SK-MEL-5 (cell line): ENCODE data around the gene DNAAF1. TPM values are rescaled to one million over a fixed set of nuclear protein-coding genes. Genes with fewer than 3 reads are reported as not detected.
"Not testable (repeated sequence)": the region's sequence is repeated elsewhere in the genome, so short reads cannot be mapped to it uniquely, and the experiment has no call there.

Experiments
- DNase-seq: peaks from one replicate; pipeline ENCODE4 v3.0.0-alpha.2; 2016; ENCODE audit warnings: low read depth, low spot score
- in situ Hi-C: cut with HindIII; loops from 2 replicates; pipeline ENCODE4 v1.10.0; 2016; ENCODE audit warnings: low sequenced_read_pairs, high pct_unique_total_duplicates, low pct_unique_long_range_greater_than_20kb
- total RNA-seq: library from RNA; depleted of rRNA; stranded (reverse); fragments of >200 nt; shearing (Covaris generic); gene quantifications from 2 replicates; pipeline ENCODE4 v1.2.3, GENCODE V29; 2014; rRNA removed

DNAAF1 gene
- total RNA-seq, 1 experiment from 2014 or later: 0.63 TPM

DNA sequence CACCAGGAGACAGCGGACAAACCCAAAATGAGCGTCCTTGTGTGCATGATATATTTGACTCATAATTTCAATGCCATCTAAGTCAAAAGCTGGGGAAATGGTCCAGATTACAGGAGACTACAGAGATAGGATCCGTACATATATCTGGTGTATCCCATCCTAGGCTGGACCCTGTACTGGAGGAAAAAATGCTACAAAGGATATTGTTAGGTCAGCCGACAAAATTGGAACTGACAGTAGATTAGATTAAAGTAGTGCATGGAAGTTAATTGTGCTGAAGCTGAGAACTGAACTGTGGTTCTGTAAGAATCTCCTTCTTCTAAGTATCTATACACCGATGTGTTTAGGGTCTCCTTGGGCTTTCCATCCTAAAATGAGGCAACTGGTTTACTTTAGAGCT is 70.4 kb downstream of the DNAAF1 start:
- DNase-seq: no peak
- in situ Hi-C loops: no loop called here

DNA sequence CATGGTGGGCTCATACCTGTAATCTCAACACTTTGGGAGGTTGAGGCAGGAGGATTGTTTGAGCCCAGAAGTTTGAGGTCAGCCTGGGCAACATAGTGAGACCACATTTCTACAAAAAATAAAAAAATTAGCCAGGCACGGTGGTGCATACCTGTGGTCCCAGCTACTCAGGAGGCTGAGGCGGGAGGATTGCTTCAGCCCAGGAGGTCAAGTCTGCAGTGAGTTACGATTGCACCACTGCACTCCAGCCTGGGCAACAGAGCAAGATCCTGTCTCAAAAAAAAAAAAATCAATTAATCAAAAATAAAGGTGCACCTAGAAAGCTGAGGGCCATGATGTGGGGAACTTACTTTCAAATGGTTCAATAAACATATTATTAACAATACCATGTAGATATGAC is 71.0 kb downstream of the DNAAF1 start:
- DNase-seq, in situ Hi-C loops: not testable (repeated sequence)

DNA sequence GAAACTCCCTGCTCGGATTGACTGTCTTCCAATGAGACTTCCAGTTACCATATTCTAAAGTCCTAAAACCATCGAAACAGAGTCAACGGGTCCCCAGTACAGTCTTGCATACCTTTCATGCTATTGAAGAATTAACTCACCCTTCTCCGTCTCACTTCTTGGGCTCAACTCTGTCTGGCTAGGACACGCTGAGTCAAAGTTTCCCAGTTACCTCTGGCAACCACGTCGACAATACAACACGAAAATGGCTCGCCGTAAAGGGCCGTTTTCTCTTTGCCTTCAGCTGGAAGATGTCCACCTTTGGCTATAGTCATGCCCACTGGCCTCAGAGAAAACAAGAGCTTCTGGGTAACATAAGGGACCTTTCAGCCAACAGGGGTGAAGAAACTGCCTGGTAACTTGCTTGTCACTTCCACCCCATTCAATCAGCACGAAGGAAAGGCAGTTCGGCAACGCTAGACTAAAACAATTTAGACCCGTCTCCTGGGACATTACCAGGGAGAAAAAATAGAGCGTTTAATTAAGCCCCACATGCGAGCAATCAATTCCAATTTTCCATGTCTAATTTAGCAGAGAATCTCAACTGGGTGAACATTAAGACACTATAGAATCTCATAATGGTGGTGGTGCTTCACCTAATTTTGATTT is 73.2 kb downstream of the DNAAF1 start:
- in situ Hi-C loops: no loop called here
- no peak for DNase-seq

DNA sequence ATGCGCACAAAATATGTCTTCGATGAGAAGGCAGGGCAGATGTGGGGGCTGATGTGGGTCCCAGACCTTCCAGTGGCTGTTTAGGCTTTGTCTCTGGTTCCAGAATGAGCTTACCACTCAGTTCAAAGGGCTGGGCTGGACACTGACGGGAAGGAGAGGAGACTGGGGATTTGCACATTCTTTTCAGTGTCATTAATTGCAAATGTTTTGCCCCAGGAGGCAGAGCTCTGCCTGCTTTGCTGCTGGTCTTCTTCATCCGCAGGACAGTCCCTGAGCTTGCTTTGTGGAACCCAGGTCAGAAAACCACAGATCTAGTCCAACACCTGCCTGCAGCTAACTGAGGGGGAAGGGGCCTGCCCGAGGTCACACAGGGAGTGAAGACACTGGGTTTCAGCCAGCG is 73.8 kb downstream of the DNAAF1 start:
- no peak for DNase-seq
- in situ Hi-C loops: no loop called here

DNA sequence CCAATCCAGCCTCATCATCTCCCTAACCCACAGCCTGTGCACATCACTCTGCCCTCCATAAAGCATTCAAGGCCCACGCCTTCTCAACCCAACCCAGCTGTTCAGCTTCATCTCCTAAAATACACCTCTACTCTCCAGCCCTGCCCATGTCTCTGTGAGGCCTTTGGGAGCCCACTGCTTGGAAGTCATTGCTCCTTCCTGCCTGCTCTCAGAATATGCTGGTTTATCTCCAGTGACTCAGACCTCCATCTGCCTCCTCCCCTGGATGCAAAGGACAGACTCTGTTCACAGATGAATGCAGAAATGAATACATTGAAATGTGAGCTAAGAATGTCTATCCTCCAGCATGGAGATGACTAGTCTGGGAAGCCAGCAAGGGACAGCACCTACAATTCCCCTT is 75.7 kb downstream of the DNAAF1 start:
- in situ Hi-C loops: no loop called here
- DNase-seq: no peak

DNA sequence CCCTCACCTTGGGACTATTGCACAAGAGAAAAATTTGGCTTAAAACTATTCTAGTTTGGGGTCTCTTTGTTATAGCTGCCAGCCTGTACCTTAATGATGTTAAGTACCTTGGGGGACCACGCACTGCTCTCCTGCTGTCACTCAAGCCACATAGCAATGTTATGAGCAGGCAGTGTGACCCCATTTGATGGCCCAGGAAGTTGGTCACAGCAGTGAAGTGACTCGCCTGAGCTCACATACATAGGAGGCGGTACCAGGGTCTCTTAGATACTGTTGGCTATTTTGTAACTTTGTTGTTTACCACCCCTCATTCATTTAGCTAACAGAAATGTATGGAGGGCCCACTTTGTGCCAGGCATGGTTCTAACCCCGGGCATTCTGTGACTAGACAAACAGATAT is 78.3 kb downstream of the DNAAF1 start:
- in situ Hi-C loops: no loop called here
- no peak for DNase-seq

DNA sequence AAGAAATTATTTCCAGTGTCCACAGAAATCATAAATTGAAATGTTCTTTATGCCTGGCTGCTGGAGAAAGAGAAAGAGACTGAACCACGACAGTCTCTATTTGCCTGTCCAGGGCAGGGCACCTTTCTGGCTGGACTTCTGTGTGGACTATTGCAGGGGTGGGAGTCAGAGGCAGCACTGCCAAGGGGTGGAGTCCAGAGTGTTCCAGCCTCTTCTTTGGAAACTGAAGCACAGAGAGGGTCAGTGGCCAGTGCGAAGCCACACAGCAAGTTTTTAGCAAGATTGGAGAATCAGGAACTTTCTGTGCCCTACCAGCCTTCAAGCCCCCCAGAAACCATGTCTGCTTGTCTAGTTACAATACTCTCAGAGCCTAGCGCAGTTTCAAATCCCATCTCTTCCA is 79.4 kb downstream of the DNAAF1 start:
- in situ Hi-C loops: no loop called here
- DNase-seq: no peak

DNA sequence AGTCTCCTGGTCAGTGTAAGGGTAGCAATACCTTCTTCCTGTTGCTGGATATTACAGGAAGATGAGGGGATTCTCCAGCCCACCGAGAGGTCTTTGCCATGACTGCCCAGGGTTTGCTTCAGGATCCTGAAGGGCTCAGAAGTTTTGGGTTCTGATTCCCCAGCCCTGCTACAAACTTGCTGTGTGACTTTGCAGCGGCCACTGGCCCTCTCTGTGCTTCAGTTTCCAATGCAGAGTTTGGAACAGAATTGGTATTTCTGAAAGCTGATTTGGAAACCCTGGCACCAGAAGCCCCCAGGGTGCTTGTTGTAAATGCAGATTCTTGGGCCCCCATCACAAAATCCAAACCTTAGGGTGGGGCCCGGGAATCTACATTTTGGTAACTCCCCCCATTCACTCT is 80.0 kb downstream of the DNAAF1 start:
- no peak for DNase-seq
- in situ Hi-C loops: no loop called here

DNA sequence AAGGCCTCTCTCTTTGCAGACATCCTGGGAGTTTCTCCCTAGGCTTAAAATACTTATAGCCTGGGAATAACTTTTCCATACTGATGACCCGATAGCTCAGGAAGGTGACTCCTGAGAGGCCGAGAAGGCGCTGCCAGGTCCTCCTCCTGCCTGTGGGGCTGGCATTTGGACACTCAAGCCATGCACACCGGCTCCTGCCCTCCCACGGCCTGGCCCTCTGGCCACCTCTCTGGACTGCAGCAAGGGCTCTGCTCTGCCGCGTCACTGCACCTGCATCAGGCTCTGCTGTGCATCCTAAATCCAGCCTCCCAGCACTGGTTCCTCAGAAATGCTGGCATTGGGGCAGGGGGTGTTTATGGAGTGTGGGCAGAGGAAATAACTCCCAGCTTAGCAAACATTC is 80.5 kb downstream of the DNAAF1 start:
- in situ Hi-C loops: no loop called here
- no peak for DNase-seq

DNA sequence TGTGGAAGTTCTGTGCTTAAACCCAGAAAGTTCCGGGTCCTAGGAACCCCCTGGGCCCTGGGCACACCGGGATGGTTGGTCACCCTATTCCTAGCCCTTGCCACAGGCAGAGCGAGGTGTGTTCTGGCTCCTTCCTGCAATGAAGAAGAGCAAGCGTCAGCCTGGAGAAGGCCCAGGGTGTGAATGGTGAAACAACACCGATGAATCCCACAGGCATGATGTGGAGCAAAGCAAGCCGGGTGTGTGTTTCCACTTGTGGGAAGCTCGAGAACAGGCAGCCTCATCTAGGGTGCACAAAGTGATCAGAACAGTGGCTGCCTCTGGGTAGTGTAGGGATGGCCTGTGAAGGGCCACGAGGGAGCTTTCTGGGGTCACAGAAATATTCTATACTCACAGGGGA is 80.9 kb downstream of the DNAAF1 start:
- in situ Hi-C loops: no loop called here
- no peak for DNase-seq

Other genes with a start within 250 kb of the DNAAF1 start
- 3.4 and 3.9 TPM in 2 replicates for gene MLYCD, start 246.2 kb upstream of the DNAAF1 start, total RNA-seq
- 88.5 and 90.9 TPM in 2 replicates for gene OSGIN1, start 192.1 kb upstream of the DNAAF1 start, total RNA-seq
- gene NECAB2, start 177.1 kb upstream of the DNAAF1 start, total RNA-seq: 0.43 TPM in 1 of 2 replicates, not detected in the other
- gene SLC38A8, start 102.5 kb upstream of the DNAAF1 start, total RNA-seq: 9.0 and 11.7 TPM in 2 replicates
- gene MBTPS1, start 28.4 kb upstream of the DNAAF1 start, total RNA-seq: 48.7 and 52.3 TPM in 2 replicates
- 41.1 and 42.0 TPM in 2 replicates for gene HSDL1, start 131 bp upstream of the DNAAF1 start, total RNA-seq
- gene TAF1C, start 41.7 kb downstream of the DNAAF1 start, total RNA-seq: 39.7 and 54.1 TPM in 2 replicates
- 0.11 and 0.21 TPM in 2 replicates for gene ADAD2, start 45.8 kb downstream of the DNAAF1 start, total RNA-seq
- gene KCNG4, start 94.7 kb downstream of the DNAAF1 start, total RNA-seq: 3.3 and 3.5 TPM in 2 replicates
- gene WFDC1, start 149.6 kb downstream of the DNAAF1 start, total RNA-seq: 714 and 808 TPM in 2 replicates
- gene ATP2C2, start 223.2 kb downstream of the DNAAF1 start, total RNA-seq: 0.29 TPM in 1 of 2 replicates, not detected in the other